CD1c-positive myeloid dendritic cell (primary cell): ENCODE measurements around the gene MAP7D3.
"Not testable (repeated sequence)": the region's sequence is repeated elsewhere in the genome, so short reads cannot be mapped to it uniquely, and the experiment has no call there.

Source experiments
- DNase-seq: peaks from one replicate; pipeline ENCODE4 v3.0.0-alpha.2; 2016; ENCODE audit errors: extremely low spot score

Gene MAP7D3

DNA sequence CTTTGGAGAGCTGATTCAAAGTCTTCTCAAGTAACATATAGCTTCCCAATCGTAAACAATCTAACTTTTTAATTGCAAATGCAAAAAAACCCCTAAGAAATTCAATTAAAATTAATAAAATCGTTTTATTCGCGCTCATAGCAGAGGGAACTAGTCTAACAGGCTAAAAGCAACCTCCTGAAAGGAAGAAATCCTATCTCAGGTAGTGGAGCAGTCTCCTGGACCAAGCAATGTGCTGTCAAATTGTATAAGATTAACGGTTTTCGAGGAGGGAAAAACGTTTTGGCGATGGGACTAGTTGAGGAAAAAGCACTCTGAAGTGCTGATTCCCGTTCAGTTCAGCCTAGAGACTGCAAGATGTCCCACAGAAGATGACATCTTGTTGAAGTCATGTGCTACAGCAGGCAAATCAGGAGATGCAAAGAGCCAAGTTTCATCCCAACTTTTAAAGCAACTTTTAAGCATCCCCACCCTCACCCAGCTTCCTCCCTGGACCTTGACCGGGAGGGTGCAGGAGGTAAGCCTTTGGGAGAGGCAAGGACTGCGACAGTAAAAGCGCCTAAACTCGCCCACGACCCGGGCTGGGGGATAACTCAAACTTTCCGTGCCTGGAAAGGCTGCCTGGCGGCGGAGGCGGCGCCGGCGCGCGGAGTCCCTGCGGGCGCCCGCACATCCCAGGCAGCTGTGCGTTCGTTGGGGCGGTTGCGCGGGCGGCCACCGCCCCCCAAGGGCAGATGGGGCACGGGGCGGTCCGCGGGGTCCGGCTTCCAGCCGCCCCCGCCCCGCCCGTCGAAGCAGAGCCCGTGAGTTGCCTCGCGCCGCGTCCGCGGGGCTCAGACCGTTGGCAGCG lies 784 bp downstream of the MAP7D3 start:
- peak; percentile 7 for DNase-seq

DNA sequence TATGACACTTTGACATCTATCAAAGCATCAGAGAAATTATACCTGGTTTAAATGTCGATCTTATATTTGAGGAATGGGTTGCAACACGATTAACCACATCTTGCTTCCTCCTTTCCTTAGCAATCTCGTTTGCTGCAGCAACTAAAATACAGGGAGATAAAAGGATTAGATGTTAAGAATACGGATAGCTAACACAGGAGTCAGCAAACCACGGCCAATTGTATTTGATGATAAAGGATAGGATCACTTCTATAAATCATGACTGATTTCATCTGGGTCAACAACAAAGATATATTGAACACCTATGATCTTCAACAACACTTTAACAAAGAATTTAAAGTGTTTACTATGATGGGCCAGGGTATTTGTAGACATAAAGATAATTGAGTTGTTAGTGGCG lies 5.0 kb downstream of the MAP7D3 start:
- DNase-seq = no peak

DNA sequence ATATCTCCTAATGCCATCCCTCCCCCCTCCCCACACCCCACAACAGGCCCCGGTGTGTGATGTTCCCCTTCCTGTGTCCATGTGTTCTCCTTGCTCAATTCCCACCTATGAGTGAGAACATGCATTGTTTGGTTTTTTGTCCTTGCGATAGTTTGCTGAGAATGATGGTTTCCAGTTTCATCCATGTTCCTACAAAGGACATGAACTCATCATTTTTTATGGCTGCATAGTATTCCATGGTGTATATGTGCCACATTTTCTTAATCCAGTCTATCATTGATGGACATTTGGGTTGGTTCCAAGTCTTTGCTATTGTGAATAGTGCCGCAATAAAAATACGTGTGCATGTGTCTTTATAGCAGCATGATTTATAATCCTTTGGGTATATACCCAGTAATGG lies 13.4 kb downstream of the MAP7D3 start:
- not testable (repeated sequence) for DNase-seq

DNA sequence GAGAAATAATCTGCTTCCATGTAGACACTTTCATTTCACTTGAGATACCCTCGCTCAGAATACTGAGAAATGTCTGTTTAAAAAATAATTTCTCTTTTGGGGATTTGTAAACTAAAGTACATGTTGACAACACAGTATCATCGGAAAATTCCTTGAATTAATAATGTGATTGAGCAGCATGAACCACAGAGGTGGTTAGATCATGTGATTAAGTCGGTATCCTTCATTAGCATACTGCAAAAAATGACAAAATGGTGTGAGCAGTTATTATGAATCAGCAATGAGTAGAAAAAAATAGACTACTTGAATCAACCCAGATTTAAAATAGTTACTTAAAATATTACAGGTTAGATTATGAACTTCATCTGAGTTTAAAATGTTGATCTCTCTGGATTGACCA lies 14.1 kb downstream of the MAP7D3 start:
- no peak for DNase-seq

DNA sequence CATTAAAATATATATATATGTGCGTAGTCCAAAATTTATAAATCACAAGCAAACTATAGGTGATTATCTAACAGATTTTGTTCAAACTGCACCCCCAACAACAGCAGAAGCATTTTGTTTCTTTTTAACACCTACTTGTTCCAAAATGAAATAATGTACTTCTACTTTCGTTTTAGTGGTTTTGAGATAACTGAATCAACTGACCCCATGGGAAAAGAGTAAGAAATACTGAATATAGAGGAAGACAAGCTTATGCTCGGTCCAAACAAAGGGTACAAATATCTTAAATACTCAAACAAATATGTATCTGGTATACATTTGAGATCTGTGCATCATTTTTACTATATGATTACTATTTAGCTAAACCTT lies 22.4 kb downstream of the MAP7D3 start:
- DNase-seq = no peak

DNA sequence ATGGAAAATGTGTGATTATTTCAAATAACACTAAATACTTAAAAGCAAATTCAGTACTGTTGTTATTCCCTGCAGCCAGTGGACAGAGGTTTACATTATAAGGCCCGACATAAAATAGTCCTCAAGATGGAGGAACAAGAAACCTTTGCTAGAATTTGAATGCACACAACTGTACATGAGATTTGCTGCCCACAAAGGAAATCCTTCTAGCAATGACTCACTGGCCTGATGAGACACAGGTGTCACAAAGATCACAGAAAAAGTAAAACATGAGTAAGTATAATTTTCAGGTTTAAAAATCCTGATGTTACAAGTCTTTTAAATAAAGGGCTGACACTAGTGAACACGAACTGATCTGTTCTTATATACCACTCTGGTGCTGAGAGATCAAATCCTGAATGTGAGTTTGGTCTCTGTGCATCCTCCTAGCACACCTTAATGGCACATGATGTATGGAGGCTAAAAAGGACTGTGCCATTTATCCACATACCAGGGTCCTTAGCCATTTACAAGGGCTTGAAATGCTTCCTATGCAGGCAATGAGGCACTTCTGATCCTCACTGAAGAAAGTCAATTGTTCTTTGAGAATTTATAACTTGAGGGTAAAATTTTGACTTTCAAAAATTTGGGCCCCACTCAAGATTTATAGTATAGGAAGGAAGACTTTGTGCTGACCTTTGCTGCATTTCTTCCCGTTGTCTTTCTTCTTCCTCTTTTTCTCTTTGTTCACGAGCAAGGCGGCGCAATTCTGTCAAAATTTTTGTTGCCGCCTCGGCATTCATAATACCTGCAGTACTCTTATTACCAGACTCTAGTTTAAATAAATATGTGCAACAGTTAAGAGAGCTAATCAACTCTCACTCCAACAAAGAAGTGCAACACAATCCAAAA lies 23.0 kb downstream of the MAP7D3 start:
- no peak for DNase-seq

DNA sequence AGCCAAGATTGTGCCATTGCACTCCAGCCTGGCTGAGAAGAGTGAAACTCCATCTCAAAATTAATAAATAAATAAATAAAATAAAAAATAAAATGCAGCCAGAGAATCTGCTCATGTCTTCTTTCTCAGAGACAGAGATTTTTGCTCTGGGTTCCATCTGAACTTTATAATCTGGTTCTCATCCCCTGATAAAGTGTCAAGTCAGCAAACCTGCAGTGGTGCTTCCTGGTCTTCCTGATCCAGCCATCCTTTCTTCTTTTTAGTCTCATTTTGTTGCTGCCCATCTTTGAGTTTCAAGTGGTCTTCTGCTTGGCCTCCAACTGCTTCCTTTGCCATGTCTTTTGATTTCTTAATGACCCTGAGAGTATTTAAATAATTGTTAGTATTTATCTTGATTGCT lies 24.1 kb downstream of the MAP7D3 start:
- no peak for DNase-seq

DNA sequence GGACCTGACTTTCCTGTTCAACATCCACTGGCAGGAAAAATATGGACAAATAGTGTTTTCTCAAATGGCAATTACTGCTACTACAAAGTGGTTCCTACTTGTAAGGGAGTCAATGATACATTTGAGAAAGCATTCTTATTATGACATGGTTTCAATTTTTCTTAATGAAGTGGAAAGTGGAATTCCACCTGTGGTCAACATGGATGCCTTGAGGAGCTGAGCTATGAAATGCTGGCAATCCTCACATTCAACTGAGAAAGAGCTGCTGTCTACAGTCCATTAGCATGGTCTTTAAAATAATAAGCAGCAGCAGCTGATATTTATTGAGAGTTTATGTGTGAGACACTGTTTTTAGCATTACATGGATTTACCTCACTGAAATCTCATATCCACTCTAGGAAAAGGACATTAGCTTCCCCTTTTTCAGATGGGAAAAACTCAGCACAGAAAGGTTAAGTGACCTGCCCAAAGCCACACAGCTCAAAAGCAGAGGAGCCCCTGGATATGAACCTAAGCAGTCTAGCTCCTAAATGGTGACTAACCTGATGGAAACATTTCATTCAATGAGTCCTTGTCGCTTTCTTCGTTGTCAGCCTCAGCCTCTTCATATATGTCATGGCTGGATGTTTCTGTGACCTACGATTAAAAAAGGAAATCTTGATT lies 29.2 kb downstream of the MAP7D3 start:
- DNase-seq = no peak

DNA sequence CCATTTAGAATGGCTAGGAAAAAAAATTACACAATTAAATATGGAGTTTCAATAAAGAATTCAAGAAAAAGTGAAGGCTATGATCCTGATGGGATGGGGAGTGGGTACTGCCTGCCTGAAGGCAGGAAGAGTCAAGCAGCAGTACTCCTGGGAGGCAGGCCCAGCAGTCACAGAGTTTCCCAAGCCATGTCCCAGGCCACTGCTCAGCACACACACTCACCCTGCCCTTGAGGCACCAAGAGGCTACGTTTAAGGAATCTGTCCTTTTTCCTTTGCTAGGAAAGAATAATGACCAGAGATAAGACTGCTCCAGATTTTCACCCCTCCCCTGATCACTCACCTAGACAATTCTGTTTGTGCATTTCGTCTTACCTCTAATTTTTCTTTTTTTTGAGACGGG lies 30.2 kb downstream of the MAP7D3 start:
- no peak for DNase-seq

DNA sequence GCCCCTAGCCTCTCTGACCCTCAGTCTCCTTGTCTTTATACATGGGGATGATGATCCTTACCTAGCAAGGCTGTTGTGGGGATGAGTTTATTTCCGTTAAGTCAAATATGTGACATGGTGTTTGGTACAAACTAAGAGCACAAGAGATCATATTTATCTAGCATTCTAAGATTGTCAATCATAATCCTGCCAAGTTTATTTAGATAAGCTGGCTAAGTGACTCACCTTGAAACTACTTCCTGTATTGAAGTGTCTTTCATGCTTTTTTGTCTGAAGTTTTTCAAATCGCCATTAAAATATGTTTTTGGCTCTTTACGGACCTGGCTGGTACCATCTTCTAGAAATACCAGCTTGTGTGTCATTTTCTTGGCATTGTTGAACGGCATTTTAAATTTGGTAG lies 30.7 kb downstream of the MAP7D3 start:
- DNase-seq = no peak

DNA sequence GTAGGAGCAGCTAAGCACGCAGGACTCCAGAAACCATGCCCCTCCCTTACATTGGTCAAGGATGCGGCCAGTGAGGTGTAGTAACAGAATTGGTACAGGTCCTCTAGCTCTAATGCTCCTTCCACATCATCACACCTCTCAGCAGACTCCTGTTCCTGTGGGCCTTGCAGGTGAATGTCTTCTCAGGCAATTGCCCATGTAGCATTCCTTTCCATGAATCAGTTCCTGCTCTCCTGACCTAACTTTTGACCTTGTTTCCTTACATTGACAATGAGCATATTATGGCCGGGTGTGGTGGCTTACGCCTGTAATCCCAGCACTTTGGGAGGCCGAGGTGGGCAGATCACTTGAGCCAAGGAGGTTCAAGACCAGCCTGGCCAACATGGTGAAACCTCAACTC lies 31.3 kb downstream of the MAP7D3 start:
- DNase-seq = no peak

DNA sequence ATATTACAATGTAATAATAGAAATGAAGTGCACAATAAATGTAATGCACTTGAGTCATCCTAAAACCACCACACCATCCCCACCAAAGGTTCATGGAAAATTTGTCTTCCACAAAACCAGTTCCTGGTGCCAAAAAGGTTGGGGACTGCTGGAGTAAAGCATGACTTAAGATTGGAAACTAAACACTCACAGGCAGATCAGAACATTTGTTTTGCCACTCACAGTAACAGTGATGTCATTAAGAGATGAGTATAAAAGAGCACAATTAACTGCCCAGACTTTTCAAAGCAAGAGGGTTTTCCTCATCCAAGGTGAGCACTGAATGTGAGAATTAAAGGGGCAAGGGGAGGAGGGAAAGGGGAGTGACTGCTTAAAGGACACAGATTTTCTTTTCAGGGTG lies 35.6 kb downstream of the MAP7D3 start:
- DNase-seq = no peak

DNA sequence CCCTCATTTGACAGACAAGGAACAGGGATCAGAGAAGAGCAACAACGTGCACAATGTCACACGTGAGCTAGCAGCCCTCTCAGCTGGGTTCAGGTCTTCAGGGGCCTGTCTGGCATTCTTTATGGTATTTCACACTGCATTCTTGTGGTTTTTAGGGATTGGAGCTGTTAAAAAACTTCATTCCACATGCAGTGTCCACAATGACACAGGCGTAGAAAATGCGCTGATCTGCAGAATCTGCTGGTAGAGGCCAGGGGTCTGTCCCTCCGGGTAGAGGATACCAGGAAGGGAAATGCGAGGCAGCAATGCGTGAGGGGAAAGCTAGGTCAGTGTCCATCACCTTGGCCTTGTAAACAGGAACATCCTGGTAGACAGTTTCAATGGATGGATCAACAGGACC lies 36.6 kb downstream of the MAP7D3 start:
- no peak for DNase-seq

DNA sequence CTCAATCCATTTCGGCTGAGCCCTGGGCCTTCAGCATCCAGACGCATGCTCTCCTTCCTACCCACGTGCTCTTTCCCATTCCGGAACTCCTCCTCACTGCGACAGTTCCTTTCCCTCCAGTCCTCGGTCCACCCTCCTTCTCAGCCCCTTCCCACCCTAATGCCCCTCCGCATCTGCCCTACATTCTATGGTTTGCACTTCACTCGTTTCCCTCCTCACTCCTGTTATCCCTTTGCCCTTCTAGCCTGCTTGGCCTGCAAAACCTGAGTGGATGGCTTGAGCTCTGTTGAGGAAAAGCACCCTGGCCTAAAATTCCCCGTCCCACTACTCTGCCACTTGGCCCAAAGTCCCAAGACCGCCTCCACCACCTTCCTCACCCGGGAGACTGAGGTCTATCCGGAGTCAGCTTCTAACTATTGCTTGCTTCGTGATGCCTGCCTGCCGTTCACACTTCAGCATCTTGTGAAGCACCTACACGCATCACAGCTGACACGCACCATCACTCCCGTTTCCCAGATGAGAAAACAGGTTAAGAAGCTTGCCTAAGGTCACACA lies 38.6 kb downstream of the MAP7D3 start:
- no peak for DNase-seq

DNA sequence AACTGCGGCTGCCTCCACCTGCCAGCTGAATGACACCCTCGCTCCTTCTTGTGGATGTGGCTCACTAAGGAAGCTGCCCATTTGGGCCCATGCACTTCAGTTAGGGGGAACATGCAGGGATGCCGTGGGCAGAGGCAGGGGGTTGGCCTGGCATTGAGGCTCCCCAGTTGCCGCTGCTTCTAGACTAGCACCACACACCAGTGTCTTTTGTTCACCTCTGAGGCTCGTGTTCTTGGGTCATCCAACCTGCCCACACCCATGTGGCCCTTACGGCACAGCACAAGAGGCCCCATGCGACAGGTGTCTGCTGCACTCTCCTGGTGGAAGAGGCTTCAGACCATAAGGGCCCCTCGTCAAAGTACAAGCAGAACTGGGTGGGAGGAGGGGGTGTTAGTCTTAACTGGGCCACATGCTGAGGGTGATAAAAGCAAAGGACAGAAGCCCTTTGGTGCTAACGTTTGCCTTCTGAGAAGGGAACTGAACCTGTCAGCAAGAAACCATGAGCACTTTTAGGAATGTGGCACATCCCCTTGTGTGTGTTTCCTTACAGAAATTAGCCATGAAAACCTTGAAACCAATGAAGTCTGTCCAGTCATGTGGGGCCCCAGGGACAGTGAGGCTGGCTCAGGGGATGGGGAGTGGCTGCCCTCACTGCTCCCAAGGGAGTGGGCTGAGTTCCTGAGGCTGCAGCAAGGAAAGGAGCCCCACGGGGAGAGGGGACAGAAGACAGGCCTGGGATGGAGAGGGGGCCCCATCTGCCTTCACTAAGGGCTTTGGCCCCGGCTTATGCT lies 39.2 kb downstream of the MAP7D3 start:
- no peak for DNase-seq

DNA sequence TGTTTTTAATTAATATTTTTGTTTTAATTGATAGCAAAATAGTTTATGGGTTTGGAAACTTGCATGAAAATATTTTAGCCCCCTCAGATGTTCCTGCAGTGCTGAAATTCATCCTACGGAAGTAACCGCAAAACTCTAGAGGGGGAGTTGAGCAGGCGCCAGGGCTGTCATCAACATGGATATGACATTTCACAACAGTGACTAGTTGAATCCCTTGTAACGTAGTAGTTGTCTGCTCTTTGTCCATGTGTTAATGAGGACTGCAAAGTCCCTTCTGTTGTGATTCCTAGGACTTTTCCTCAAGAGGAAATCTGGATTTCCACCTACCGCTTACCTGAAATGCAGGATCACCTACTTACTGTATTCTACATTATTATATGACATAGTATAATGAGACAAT lies 40.4 kb downstream of the MAP7D3 start:
- no peak for DNase-seq

DNA sequence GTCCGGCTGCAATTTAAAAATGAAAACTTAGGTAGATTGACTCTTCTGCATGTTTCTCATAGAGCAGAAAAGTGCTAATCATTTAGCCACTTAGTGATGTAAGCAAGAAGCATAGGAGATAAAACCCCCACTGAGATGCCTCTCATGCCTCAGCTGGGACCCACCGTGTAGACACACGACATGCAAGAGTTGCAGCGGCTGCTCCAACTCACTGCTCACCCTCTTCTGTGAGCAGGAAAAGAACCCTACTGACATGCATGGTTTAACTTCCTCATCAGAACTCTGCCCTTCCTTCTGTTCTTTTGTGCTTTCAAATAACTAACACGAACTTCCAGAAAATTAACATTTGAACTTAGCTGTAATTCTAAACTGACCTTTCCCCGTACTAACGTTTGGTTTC lies 41.0 kb downstream of the MAP7D3 start:
- no peak for DNase-seq

DNA sequence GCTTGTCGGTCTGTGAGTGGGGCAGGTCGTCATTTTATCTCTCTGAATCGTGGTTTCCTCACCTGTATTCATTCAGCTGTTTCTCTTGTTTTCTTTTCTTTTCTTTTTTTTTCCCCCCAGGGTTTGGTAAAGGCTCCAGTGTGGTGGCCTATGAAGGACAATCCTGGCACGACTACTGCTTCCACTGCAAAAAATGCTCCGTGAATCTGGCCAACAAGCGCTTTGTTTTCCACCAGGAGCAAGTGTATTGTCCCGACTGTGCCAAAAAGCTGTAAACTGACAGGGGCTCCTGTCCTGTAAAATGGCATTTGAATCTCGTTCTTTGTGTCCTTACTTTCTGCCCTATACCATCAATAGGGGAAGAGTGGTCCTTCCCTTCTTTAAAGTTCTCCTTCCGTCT lies 41.4 kb downstream of the MAP7D3 start:
- no peak for DNase-seq

DNA sequence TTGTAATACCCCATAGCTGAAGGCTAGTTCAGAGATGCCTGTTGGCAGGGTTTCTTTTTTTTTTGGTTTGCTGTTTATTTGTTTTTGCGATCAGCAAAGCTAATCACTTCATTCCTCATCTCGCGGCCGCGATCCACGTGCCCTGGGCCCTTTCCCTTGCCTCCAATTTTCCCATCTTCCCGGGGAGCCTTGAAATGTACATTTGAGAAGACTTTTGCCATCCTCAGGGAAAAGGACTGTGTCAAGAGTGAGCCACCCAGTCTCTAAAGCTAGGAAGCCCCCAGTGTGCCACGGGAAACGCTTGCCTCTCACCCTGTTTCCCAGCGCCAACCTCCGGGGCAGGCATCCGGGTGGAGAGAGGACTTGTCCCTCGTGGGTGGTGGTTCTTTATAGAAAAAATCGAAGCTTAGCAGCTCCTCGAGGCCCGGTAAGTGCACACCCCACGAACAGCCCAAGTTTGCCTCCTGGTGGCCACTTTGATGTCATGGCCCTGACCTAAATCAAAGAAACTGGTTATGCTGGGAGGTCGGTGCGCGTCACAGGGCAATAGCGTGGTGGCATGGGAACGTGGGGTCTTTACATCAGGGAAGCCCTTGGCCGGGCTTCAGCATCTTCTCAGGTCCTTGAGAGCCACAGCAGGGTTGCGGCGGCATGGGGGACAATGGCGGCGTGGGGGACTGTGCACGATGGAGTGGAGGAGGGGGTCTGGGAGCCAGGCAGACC lies 42.0 kb downstream of the MAP7D3 start:
- DNase-seq = peak; percentile 12

DNA sequence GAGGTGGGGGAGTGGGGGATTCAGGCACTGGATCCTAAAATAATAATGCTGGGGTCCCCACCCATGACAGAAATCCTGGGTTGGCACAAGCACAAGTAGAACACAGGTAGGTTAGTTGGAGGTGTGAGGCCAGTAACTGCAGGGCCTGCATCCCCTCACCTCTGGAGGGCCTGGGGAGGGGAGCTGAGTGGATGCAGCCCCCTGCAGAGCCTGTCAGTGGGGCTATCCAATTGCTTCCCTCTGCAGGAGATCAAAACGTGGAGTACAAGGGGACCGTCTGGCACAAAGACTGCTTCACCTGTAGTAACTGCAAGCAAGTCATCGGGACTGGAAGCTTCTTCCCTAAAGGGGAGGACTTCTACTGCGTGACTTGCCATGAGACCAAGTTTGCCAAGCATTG lies 43.7 kb downstream of the MAP7D3 start:
- no peak for DNase-seq

DNA sequence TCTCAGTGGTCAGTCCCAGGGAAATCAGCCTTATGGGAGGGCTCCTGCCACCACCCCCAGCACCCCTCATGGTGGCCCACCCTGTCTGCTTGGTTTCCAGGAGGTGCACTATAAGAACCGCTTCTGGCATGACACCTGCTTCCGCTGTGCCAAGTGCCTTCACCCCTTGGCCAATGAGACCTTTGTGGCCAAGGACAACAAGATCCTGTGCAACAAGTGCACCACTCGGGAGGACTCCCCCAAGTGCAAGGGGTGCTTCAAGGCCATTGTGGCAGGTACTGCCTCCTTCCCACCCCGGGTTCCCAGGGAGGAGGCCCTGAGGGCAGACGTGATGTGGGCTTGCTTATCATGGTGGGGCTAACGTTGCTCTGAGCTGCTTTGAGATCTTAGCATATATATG lies 44.3 kb downstream of the MAP7D3 start:
- DNase-seq = no peak
